HT1080 (cell line): ENCODE results near the gene ADORA1. TPM values are rescaled to one million over a fixed set of nuclear protein-coding genes. Genes with fewer than 3 reads are reported as not detected.
A peak's percentile ranks its signal among the peaks of the same experiment; 100 is the strongest.

Source experiments
- DNase-seq: peaks from one replicate; pipeline ENCODE4 v3.0.0-alpha.2; 2015; ENCODE audit warnings: low read depth
- total RNA-seq: library from RNA; depleted of rRNA; stranded (reverse); fragments of >200 nt; shearing (Covaris generic); gene quantifications from 2 replicates; pipeline ENCODE4 v1.2.3, GENCODE V29; 2014

The ADORA1 gene
- total RNA-seq, 1 experiment from 2014 or later, result 3.8 TPM

- no peak for DNase-seq
Measured at GRCh38 chr1:203140743-203141520, 13.4 kb downstream of the ADORA1 start.

- no peak for DNase-seq
Measured at GRCh38 chr1:203142124-203142523, 14.6 kb downstream of the ADORA1 start.

GRCh38 chr1:203142684-203143408, 15.3 kb downstream of the ADORA1 start:
- DNase-seq, result no peak

- no peak for DNase-seq
Measured at GRCh38 chr1:203143641-203144040, 16.1 kb downstream of the ADORA1 start.

- peak; percentile 88 for DNase-seq
Measured at GRCh38 chr1:203144661-203145060, 17.1 kb downstream of the ADORA1 start.

- no peak for DNase-seq
Measured at GRCh38 chr1:203145321-203146041, 18.0 kb downstream of the ADORA1 start.

- no peak for DNase-seq
Measured at GRCh38 chr1:203146042-203146369, 18.5 kb downstream of the ADORA1 start.

- DNase-seq, result no peak
Measured at GRCh38 chr1:203146537-203146936, 19.0 kb downstream of the ADORA1 start.

- DNase-seq, result no peak
Measured at GRCh38 chr1:203147376-203147775, 19.9 kb downstream of the ADORA1 start.

GRCh38 chr1:203148127-203148526, 20.6 kb downstream of the ADORA1 start:
- DNase-seq, result no peak

- DNase-seq, result no peak
Measured at GRCh38 chr1:203148579-203148978, 21.1 kb downstream of the ADORA1 start.

- no peak for DNase-seq
Measured at GRCh38 chr1:203149188-203149840, 21.8 kb downstream of the ADORA1 start.

GRCh38 chr1:203150511-203151297, 23.2 kb downstream of the ADORA1 start:
- DNase-seq, result no peak

- no peak for DNase-seq
Measured at GRCh38 chr1:203151362-203152157, 24.0 kb downstream of the ADORA1 start.

- DNase-seq, result peak; percentile 85
Measured at GRCh38 chr1:203152158-203153034, 24.9 kb downstream of the ADORA1 start.

GRCh38 chr1:203153051-203153988, 25.8 kb downstream of the ADORA1 start:
- peak; percentile 48 for DNase-seq

- DNase-seq, result peak; percentile 77
Measured at GRCh38 chr1:203153989-203154821, 26.7 kb downstream of the ADORA1 start.
